Stimulated activated CD4-positive, alpha-beta T cell treated with anti-CD3 and anti-CD28 coated beads, Interleukin-12 subunit alpha, Interleukin-12 subunit beta, amount 100 ng/mL, for 24 hours (primary cell): ENCODE measurements around the gene GRK3.
"Not testable (repeated sequence)": the region's sequence is repeated elsewhere in the genome, so short reads cannot be mapped to it uniquely, and the experiment has no call there.

Source experiments
- DNase-seq, 2 experiments: peaks; one replicate each; pipeline ENCODE4 v3.0.0-alpha.2; 2020; ENCODE audit warnings: low read depth in 2 of 2

The GRK3 gene

DNA sequence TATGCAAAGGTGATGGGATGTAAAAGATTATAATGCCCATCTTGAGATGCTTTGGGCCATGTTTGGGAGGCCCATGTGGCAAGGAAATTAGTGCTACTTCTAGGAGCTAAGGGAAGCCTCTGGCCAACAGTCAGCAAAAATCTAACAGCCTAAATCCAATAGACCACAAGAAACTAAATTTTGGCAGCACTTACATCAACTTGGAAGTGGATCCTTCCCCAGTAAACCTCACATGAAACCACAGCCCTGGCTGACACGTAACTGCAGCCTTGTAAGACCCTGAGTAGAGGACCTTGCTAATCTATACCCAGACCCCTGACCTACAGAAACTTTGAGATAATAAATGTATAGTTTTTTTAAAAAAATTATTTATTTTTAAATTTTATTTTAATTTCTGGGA, 13.1 kb upstream of the GRK3 start:
- no peak for DNase-seq

DNA sequence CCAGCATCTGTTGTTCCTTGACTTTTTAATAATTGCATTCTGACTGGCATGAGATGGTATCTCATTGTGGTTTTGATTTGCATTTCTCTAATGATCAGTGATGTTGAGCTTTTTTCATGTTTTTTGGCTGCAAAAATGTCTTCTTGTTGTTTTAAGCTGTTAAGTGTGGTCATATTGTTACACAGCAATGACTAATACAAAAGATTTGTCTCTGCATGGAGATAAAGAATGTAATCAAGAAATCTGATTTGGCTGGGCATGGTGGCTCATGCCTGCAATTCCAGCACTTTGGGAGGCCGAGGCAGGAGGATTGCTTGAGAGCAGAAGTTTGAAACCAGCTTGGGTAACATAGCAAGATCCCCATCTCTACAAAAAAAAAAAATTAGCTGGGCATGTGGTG, 12.1 kb upstream of the GRK3 start:
- DNase-seq, result not testable (repeated sequence)

DNA sequence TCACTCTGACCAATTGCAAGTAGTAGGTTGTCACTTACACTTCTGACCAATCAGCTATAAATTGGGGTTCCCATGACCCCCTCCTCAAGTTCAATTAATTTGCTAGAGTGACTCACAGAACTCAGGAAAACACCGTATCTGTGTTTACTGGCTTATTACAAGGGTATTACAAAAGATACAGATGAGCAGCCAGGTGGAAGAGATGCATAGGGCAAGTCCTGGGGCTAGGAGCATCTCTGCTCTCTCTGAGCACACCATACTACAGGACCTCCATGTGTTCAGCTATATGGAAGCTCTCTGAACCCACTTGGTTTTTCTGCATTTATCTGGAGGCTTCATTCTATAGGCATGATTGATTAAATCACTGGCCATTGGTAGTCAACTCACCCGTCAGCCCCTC, 11.3 kb upstream of the GRK3 start:
- no peak for DNase-seq

DNA sequence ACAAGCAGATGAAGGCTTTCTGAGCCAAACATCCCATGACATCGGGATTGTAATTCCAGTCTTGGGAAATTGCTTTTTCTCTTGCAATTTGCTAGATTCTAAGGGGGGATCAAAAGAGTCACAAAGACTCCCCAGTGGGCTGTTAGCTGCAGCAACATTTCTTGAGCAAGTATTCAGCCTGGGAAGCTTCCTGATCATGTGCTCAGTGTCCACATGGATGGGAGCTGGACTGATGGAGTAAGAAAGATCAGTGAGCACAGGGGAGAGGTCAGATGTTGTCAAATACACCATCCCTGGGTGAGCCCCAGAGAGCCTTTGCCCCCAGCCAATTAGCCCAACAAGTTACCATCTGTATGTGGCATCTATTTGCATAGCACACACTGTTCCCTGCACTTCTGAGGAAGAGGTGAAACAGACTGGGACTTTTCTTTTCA, 10.2 kb upstream of the GRK3 start:
- no peak for DNase-seq

DNA sequence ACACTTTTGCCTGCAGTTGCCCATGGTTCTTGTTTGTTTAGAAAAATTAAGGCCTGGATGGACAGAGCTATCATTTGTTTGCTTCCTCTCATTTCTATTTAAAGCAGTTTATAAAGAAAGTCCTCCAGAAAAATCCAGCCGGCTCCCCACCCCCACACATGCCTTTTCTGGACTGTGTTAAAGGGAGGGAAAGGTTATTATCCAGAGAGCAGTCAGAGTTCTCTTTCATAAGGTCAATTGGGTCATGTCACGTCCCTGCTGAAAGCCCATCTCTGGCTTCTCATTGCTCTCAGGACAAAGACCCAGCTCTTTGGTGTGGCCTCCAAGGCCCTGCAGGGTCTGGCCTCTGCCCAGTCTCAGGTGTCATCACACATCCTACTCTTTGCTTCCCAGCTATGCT, 9.8 kb upstream of the GRK3 start:
- no peak for DNase-seq

DNA sequence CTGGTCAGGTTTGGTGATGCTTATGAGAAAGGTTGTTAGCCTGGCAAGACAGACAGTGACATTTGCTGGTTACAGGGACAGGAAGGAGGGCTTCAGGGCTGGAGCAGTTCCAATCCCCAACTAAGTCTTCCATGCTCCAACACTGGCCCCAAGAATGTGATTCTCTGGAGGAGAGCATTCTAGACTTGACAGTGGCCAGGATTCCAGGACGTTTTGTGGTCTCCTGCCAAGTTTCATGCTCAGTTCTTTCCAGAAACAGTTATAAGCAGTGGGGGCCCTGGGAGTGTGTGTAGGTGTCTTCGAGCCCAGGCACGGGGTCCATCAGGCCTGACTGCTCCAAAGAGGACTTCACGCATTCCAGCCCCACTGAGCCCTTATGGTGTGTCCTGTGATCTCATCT, 8.9 kb upstream of the GRK3 start:
- DNase-seq, result no peak

DNA sequence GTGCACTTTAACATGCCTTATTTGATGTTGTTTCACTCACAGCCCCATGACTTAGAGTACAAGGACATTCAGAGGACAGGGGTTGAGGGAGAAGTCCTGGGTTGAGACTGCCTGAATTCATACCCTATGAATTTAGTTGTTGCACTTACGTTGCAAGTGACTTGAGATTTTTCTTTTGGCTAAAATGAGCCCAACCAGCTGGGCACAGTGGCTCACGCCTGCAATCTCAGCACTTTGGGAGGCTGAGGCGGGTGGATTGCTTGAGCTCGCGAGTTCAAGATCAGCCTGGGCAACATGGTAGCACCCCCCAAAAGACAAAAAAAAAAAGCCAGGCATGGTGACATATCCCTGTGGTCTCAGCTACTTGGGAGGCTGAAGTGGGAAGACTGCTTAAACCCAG, 7.3 kb upstream of the GRK3 start:
- DNase-seq, result no peak

DNA sequence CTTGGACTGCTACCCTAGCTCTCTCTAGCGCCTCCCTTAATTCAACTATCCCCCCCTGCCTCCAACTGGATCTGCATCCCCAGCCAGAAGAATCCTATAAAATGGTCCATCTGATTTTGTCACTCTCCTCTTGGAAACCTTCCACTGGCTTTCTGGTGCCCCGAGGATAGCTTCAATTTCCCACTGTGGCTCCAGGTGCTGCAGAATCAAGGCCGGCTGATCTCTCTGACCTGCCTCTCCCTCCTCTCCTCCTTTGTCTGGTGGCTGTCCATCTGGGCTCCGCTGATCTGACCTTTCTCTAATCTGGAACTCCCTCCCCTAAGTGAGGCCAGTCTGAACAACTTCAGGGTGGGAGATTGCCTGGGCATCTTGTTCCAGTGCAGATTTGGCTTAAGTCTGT, 6.1 kb upstream of the GRK3 start:
- no peak for DNase-seq

DNA sequence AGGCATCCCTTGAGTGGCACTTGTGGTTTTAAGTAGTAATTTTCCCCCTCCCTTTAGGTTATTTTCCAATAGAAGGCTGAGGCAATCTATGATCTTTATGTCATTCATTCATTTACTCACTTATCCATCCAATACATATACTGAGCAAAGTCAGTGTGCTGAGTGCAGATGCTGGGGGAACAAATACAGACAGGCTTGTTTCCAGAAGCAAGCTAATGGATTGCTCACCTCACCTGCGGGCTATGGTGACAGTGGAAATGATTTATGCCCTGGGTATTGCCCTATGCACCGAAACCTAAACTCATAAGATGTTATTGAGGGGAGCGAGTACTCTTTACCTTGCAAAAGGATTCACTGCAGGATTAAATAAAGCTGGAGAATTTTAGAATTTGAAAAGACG, 4.6 kb upstream of the GRK3 start:
- not testable (repeated sequence) for DNase-seq

DNA sequence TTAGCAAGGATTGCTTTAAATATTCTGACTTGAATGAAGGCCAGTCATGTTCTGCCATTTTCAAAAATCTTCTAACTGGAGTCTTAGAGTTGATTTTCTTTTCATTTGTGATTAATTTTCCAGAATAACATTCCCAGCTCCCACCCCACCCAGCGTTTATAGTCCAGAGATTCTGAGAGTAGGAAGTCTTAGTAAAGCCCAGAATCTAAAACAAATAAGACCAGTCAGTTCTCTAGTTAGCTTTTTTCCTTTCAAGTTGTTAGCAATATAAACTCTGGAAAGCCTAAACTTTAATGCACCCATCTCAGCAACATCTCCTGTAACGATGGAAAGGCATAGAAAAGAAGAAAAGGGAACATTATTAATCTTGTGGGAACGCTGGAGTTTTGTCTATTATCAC, 3.3 kb upstream of the GRK3 start:
- not testable (repeated sequence) for DNase-seq

DNA sequence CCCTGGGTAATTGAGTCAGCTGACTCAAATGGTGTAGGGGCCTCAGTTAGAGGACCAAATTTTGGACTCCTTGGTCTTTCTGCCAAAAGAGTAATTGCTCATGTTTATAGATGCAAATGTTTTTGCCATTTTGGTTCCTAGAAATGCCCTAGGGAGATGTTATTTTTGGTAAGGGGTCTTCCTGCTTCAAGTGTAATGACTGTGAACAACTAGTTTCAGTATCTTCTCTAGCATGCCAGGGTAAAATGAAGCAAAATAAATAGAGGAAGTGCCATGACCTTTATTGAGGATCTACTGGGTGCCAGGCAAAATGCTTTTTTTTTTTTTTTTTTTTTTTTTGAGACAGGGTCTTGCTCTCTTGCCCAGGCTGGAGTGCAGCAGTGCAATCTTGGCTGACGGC, 2.5 kb upstream of the GRK3 start:
- not testable (repeated sequence) for DNase-seq

DNA sequence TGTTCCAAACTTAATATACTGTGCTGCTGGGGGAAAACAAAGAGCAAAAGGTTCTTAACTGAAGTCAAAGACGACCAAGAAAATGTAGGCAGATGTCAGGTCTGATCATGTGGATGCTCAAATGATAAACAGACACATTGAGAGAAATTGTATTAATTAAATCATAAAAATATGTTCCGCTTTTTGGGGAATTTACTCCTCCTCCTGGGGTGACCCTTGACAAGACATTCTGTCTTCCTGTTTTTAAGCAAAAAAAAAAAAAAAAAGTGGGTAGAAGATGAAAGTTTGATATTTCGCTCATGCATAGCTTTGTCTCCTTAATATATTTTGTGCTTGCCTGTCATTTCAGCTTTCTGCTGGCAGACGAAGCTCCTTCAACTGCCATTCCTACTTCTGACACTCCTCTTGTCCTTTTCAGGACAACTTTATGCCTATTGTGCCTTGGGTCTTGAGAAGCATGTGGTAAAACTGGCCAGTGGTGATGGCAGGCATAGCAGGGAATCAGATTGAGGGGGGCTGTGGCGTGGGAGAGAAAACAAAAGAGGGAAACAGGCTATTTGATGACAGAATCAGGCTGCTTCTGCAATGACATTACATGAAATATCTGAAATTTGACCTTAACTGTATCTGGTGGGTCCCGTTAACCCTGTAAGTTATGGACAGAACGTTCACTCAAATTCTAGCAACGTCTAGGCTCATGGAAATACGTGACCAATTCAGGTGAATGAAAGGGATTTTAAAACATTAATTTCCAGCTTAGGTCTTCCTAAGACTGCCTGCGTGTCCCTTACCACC, 1.3 kb upstream of the GRK3 start:
- DNase-seq, result not testable (repeated sequence)

DNA sequence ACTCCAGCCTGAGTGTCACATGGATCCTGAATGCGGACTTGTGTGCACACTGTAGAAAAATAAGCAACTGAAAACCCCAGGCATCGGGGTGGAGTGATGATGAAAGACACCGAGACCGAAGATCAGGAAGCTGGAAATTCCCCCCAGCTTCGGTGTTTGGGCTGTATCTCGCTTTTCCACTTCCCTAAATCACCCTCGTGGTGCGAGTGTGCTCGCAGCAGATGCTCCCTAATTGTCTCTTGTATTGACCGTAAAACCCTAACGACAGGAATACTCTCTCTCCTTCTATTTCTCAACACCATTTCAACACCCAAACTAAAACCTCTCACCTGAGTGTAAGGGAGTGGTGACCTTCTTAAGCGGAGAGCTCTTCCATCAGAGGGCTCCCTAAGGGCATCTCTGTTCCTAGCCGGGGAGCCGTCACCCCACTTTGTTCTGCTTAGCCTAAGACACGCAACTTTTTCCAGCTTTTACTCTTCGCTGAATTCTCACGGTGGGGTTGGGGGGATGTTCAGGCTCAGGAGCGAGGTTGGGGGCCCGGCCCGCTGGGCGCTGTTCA, 635 bp upstream of the GRK3 start:
- peak in 1 of 2 experiments; percentile 17 for DNase-seq

DNA sequence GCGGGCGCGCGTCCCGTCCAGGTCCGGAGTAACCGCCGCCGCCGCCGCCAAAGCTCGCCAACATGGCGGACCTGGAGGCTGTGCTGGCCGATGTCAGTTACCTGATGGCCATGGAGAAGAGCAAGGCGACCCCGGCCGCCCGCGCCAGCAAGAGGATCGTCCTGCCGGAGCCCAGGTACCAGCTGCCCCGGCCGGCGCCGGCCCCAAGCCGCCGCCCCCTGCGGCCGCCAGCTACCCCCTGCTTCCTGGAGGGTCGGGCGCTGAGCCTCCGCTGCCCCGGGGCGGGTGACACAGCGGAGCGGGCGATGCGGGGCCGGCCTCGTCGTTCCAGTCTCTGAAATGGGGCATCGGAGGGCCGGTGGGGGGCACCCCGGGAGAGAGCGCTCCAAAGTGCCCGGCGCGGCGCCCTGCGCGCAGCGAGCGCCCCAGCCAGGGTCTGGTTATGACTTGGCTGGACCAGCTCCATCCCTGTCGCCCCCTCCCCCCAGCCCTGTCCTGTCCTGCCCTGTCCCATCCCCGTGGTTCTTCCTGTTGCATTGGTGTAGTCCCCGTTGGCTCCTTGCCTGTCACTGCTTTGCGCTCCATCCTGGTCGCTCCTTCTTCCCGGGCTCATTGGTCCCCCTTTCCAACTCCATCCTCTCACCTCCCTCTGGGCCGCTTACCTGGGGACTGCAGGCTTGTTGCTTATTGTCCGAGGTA, 653 bp downstream of the GRK3 start:
- peak in 1 of 2 experiments; percentile 10 for DNase-seq

DNA sequence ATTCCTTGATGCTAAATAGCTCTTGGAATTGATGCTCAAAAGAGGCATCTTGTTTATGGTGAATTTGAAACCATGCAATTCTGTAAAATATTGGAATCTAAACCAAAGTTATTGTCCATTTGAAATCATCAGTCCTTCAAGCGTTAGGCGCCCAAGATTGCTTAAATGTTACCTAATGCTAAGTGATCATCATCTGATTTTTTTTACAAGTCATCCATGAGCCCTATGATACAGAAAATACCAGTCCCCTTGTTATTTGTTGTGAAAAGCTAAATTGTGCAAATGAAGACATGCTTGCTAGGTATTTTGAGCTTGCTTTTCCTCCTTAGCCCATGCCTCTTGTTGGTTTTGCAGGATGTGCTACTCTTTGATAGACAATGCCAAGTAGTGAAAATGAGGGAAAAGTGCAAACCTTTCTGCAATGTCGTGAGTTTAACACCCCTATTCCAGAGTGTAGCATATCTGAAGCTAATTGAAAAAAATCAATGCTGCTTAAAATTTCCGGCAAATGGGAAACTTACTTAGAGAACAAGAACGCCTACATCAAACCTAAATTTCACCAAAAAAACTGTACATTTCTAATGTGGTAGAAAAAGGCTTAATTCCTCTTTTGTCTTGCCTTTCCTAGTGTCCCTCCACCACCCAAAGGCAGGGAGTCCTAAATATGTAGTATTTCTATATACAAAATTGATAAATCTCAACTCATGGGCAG, 1.9 kb downstream of the GRK3 start:
- no peak for DNase-seq

DNA sequence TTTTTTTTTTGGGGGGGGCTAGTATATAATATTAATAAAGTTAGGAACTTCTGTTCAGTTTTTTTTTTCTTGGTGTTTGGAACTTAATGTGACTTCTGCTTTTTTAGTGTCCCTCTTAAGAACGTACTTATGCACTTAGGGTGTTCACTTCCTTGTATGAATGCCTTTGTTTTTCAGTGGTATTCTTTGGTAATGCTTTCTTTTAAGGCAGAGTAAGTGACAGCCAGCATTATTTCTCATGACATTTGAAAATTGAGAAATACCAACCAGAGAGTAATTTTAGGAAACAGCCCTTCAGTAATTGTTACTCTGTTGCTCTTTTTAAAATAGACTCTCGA, 2.4 kb downstream of the GRK3 start:
- no peak for DNase-seq

DNA sequence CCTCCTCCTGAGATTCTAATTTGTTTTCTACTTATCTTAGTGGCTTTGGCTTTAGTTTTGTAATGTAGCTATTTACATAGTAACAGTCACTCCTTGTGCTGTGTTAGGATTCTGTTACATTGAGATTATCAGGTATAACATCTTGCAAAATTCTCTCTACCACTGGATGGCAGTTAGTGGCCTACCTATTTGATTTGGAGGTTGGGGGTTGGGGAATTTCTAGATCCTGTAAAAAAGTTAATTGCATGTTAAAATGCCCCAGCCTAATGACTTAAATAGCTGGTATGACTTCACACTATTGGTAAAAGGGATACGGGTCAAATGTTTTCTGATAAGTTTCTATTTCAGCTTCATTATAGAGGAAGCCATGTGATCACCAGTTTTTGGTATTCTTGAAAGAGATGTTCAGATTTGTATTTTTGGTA, 2.8 kb downstream of the GRK3 start:
- DNase-seq, result no peak

DNA sequence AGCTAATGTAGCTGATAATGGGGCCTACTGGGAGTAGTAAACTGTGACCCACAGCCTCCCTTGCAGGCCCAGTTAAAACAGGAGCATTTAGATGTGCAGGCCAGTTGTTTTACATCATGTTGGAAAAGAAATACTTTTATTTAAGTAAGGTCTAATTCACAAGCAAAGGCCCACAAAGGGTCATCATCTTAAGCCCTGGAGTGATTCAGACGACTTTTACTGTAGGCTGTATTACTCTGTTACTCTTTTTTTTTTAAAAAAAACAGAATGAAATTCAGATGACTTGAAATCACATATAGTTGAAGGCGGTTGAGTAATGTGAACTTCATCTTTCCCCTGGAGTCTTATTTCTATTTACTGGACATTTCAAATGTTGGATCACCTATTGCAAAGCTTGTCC, 3.6 kb downstream of the GRK3 start:
- DNase-seq, result not testable (repeated sequence)

DNA sequence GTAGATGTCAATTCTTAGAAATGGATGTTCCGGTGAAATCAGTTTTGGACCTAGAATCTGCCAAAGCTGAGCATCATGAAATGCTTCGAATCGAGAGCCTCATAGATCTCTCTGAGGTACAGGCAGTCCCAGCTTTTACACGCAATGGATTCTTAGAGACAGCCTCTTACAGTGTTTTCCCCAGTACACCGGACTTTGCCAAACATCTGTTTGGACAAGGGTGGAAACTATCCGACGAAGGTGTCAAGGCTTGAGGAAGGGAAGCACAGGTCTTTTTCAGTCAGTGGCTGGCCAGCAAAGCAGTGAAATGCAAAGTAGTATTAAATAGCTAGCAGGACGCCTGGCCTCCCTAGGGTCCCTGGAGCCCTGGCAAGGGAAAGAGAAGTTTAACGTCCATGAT, 4.9 kb downstream of the GRK3 start:
- no peak for DNase-seq

DNA sequence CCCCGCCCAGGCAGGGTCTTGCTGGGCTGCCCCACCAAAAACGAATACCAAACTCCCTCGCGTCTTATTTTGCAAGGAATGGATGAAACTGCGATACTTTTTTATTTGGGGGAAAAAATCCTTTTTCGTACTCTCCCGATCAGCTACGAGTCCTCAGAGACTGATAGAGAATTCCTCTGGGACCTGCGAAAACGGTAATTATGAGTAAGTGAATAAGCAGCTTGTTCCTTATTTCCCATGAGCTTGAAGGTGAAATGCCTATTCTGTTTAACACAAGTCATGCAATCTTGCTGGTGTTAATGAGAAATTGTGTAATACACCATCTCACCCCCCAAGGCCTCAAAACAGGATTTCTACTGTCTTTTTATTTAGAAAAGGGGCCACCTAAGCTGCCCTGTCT, 5.5 kb downstream of the GRK3 start:
- DNase-seq, result no peak

DNA sequence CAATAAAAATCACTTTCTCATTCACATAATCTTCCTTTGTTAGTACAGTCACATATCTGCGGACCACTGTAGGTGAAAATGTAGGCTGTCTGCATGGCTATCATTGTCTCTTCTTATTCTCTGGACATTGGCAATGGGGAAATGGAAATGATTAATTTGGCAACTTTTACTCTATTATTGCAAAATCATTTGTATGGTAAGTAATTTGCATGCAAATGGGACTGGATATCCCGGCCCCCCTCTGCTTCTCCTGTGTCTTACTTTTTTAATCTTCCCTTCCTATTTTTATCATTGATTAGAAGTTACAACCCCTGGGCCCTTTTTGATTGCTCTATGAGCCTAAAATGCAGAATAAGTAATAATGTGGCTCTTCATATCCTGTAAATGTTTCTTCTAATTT, 6.0 kb downstream of the GRK3 start:
- no peak for DNase-seq

DNA sequence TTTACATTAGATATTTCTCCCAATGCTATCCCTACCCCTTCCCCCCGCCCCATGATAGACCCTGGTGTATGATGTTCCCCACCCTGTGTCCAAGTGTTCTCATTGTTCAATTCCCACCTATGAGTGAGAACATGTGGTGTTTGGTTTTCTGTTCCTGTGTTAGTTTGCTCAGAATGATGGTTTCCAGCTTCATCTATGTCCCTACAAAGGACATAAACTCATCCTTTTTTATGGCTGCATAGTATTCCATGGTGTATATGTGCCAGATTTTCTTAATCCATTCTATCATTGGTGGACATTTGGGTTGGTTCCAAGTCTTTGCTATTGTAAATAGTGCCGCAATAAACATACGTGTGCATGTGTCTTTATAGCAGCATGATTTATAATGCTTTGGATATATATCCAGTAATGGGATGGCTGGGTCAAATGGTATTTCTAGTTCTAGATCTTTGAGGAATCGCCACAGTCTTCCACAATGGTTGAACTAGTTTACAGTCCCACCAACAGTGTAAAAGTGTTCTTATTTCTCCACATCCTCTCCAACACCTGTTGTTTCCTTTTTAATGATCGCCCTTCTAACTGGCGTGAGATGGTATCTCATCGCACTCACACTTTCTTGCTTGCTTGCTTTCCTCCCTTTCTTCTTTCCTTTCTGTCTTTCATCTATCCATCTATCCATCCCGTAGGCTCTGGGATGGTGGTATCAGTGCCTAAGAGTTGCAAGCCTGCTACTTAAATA, 7.7 kb downstream of the GRK3 start:
- DNase-seq, result not testable (repeated sequence)
